ENCODE data around the gene BORCS5. TPM values are rescaled to one million over a fixed set of nuclear protein-coding genes. Genes with fewer than 3 reads are reported as not detected.

The BORCS5 gene
- total and polyA plus RNA-seq, 2 donors (not counting 1 experiment from before 2014, with no cell fraction given): 11.9 to 46.2 TPM

DNA sequence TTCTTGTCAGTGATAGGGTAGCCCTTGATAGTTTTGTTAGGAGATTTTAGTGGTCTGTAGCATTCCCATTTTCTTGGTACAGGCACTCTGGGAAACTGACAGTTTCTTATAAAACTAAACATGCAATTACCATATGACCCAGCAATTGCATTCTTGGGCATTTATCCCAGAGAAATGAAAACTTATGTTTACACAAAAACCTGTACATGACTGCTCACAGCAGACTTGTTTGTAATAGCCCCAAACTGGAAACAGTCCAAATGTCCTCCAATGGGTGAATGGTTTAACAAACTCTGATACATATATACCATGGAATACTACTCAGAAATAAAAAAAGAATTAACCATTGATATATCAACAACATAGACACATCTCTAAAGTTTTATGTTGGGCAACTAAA lies 75.5 kb downstream of the BORCS5 start:
- H3K27ac Mint-ChIP-seq: no peak overlapping the region

DNA sequence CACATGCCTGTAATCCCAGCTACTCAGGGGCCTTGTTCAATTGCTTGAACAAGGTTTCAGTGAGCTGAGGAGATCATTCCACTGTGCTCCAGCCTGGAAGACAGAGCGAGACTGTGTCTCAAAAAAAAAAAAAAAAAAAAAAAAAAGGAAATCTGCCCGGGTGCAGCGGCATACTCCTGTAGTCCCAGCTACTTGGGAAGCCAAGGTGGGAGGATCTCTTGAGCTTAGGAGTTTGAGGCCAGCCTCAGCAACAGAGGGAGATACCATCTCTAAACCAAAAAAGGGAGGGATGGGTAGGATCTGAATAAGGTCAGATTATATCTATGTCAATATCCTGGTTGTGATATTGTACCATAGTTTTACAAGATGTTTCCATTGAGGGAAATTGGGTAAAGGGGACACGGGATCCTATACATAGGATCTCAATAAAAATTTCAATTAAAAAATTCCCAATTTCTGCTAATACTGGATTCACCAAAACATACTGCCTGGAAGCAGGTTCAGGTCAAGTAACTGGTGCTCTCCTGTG lies 76.4 kb downstream of the BORCS5 start:
- no peaks in the 10 kb centered on the region for H4K20me1 ChIP-seq (ENCODE audit: control insufficient read depth, insufficient read depth, low read length, poor library complexity, severe bottlenecking)
- no peaks in the 10 kb centered on the region for H3K27me3 Mint-ChIP-seq
- H3K4me1 Mint-ChIP-seq: peaks cover 2% of the 10 kb centered on the region
- no peak overlapping the region for H2AFZ ChIP-seq (ENCODE audit: insufficient read depth, low read depth, low read length, poor library complexity, severe bottlenecking)
- H3K4me1 ChIP-seq (ENCODE audit: control insufficient read depth in 2 of 2, insufficient read depth in 2 of 2, low read length in 2 of 2): no peaks in the 10 kb centered on the region
- H3K27ac ChIP-seq (ENCODE audit: low read length in 2 of 2): no peak overlapping the region
- ATAC-seq (ENCODE audit: low read depth): no peak
- intact Hi-C loops (cut with micrococcal nuclease): no loop called here
- peaks cover 7 to 15% of the 10 kb centered on the region in 2 experiments for H3K36me3 ChIP-seq (replicated peaks in 1 of 2; ENCODE audit: control extremely low read depth in 1 of 2, control insufficient read depth in 1 of 2, extremely low read depth in 1 of 2, insufficient read depth in 2 of 2, low read length in 1 of 2)
- POLR2A ChIA-PET: no interaction called here
- no peak for TF ChIP-seq EZH2 (IDR thresholded peaks at IDR 0.05; ENCODE audit: borderline replicate concordance, insufficient read depth, low read depth, low read length, poor library complexity, severe bottlenecking)
- TF ChIP-seq, protein P1, sequence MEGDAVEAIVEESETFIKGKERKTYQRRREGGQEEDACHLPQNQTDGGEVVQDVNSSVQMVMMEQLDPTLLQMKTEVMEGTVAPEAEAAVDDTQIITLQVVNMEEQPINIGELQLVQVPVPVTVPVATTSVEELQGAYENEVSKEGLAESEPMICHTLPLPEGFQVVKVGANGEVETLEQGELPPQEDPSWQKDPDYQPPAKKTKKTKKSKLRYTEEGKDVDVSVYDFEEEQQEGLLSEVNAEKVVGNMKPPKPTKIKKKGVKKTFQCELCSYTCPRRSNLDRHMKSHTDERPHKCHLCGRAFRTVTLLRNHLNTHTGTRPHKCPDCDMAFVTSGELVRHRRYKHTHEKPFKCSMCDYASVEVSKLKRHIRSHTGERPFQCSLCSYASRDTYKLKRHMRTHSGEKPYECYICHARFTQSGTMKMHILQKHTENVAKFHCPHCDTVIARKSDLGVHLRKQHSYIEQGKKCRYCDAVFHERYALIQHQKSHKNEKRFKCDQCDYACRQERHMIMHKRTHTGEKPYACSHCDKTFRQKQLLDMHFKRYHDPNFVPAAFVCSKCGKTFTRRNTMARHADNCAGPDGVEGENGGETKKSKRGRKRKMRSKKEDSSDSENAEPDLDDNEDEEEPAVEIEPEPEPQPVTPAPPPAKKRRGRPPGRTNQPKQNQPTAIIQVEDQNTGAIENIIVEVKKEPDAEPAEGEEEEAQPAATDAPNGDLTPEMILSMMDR (IDR thresholded peaks at IDR 0.05): no peak
- H3K4me3 Mint-ChIP-seq: no peak overlapping the region
- H3K9ac ChIP-seq (ENCODE audit: low read length): no peak overlapping the region
- DNase-seq: no peak
- peaks cover 6% of the 10 kb centered on the region for H3K79me2 ChIP-seq (ENCODE audit: control insufficient read depth, insufficient read depth, low read length)
- H3K9me3 Mint-ChIP-seq (ENCODE audit: insufficient read depth): peaks cover 5% of the 10 kb centered on the region
- H3K27me3 ChIP-seq (replicated peaks in 1 of 4; ENCODE audit: control extremely low read depth in 1 of 4, control insufficient read depth in 3 of 4, insufficient read depth in 4 of 4, low read length in 3 of 4): no peaks in the 10 kb centered on the region
- WGBS (ENCODE audit: insufficient coverage): 100% methylated on average over 1 of the region's 4 CpGs
- no peak overlapping the region for H3K27ac Mint-ChIP-seq
- peaks cover 0 to 1% (median 0%) of the 10 kb centered on the region in 3 donors for H3K9me3 ChIP-seq (ENCODE audit: control extremely low read depth in 1 of 3, control insufficient read depth in 2 of 3, insufficient read depth in 1 of 3, low read length in 2 of 3)
- H3K4me3 ChIP-seq (ENCODE audit: control extremely low read depth in 1 of 5, extremely low read depth in 1 of 5, insufficient read depth in 1 of 5, low read depth in 2 of 5, low read length in 4 of 5): no peak overlapping the region
- CTCF ChIA-PET: no interaction called here
- no peak overlapping the region for H3K4me2 ChIP-seq (replicated peaks; ENCODE audit: low read depth, low read length, poor library complexity, severe bottlenecking)

More for the DNA sequence above, 75.5 kb downstream of the BORCS5 start:
- Histone ChIP-seq H3K9me3 (ENCODE audit: control extremely low read depth in 1 of 3, control insufficient read depth in 2 of 3, insufficient read depth in 1 of 3, low read length in 2 of 3) (peaks cover 0 to 1% (median 0%) of the 10 kb centered on the region in 3 donors), H3K27ac (ENCODE audit: low read length in 2 of 2) (no peak overlapping the region), H3K4me1 (ENCODE audit: control insufficient read depth in 2 of 2, insufficient read depth in 2 of 2, low read length in 2 of 2) (no peaks in the 10 kb centered on the region), H4K20me1 (ENCODE audit: control insufficient read depth, insufficient read depth, low read length, poor library complexity, severe bottlenecking) (no peaks in the 10 kb centered on the region), H3K9ac (ENCODE audit: low read length) (no peak overlapping the region), H3K36me3 (replicated peaks in 1 of 2; ENCODE audit: control extremely low read depth in 1 of 2, control insufficient read depth in 1 of 2, extremely low read depth in 1 of 2, insufficient read depth in 2 of 2, low read length in 1 of 2) (peaks cover 7 to 12% of the 10 kb centered on the region in 2 experiments), H2AFZ (ENCODE audit: insufficient read depth, low read depth, low read length, poor library complexity, severe bottlenecking) (no peak overlapping the region), H3K27me3 (replicated peaks in 1 of 4; ENCODE audit: control extremely low read depth in 1 of 4, control insufficient read depth in 3 of 4, insufficient read depth in 4 of 4, low read length in 3 of 4) (no peaks in the 10 kb centered on the region), H3K79me2 (ENCODE audit: control insufficient read depth, insufficient read depth, low read length) (peaks cover 9% of the 10 kb centered on the region), H3K4me3 (ENCODE audit: control extremely low read depth in 1 of 5, extremely low read depth in 1 of 5, insufficient read depth in 1 of 5, low read depth in 2 of 5, low read length in 4 of 5) (no peak overlapping the region), H3K4me2 (replicated peaks; ENCODE audit: low read depth, low read length, poor library complexity, severe bottlenecking) (no peak overlapping the region)
- Mint-ChIP-seq H3K27me3 (no peaks in the 10 kb centered on the region), H3K9me3 (ENCODE audit: insufficient read depth) (peaks cover 5% of the 10 kb centered on the region), H3K4me3 (no peak overlapping the region), H3K4me1 (peaks cover 2% of the 10 kb centered on the region)
- TF ChIP-seq EZH2 (IDR thresholded peaks at IDR 0.05; ENCODE audit: borderline replicate concordance, insufficient read depth, low read depth, low read length, poor library complexity, severe bottlenecking): no peak
- TF ChIP-seq, protein P1 (IDR thresholded peaks at IDR 0.05): no peak
- CTCF ChIA-PET: no interaction called here
- POLR2A ChIA-PET: no interaction called here
- ATAC-seq (ENCODE audit: low read depth) (no peak), DNase-seq (no peak)
- intact Hi-C loops (cut with micrococcal nuclease): no loop called here
